Endothelial cell of umbilical vein (primary cell): ENCODE results near the gene PRKAB1. TPM values are rescaled to one million over a fixed set of nuclear protein-coding genes. Genes with fewer than 3 reads are reported as not detected.

Source experiments
- BruUV-seq: library from RNA; stranded (reverse); fragments of 400-500 nt; replicated peaks from 2 replicates; lab custom pipeline; 2021; lab: Mats Ljungman, UMichigan
- CTCF ChIA-PET: fragments of 300-600, 350-600 bp; sonication (Branson Sonifier 250); formaldehyde crosslinking; loops from one replicate; lab custom pipeline; 2021; ENCODE audit warnings: antibody characterized with exemption, inconsistent platforms; lab: Charles Lee
- POLR2A ChIA-PET: fragments of 300-600, 350-600 bp; sonication (Branson Sonifier 250); formaldehyde crosslinking; loops from one replicate; lab custom pipeline; 2021; ENCODE audit warnings: antibody characterized with exemption, inconsistent platforms; lab: Charles Lee
- DNase-seq: peaks from one replicate; pipeline ENCODE4 v3.0.0-alpha.2; 2011; ENCODE audit warnings: low read depth, low spot score
- FAIRE-seq: peaks from 2 replicates; lab custom pipeline; 2011; peaks lifted over from hg19 to GRCh38; lab: Jason Lieb, UNC
- H2AFZ ChIP-seq: 2 replicates; pipeline ENCODE4 v1.6.0; 2012; ENCODE audit warnings: low read depth, low read length, control low read depth, inconsistent platforms
- H3K27ac ChIP-seq: 2 replicates; pipeline ENCODE4 v1.5.1; 2011; ENCODE audit warnings: low read depth, mild to moderate bottlenecking, control low read depth, low read length, moderate library complexity; ENCODE audit not compliant: insufficient read depth
- H3K27me3 ChIP-seq, 2 experiments: 2 replicates each; pipeline versions ENCODE4 v1.6.0 to v1.6.1; 2011; ENCODE audit warnings: low read length in 2 of 2, mixed read lengths in 1 of 2; ENCODE audit not compliant: control insufficient read depth in 2 of 2, insufficient read depth in 2 of 2
- H3K36me3 ChIP-seq, 2 experiments: 2 replicates in 1 of 2; 3 replicates in 1 of 2; pipeline ENCODE4 v1.5.1; 2011; ENCODE audit warnings: low read length in 2 of 2, mild to moderate bottlenecking in 1 of 2, moderate library complexity in 1 of 2; ENCODE audit not compliant: control insufficient read depth in 2 of 2, insufficient read depth in 2 of 2; ENCODE audit errors: extremely low read depth in 1 of 2
- H3K4me1 ChIP-seq: 3 replicates; pipeline ENCODE4 v1.5.1; 2011; ENCODE audit warnings: mild to moderate bottlenecking, low read length; ENCODE audit not compliant: control insufficient read depth, insufficient read depth; ENCODE audit errors: extremely low read depth
- H3K4me2 ChIP-seq: 2 replicates; pipeline ENCODE4 v1.6.1; 2011; ENCODE audit warnings: low read length, control low read depth, mixed read lengths; ENCODE audit not compliant: insufficient read depth
- H3K4me3 ChIP-seq, 3 experiments: fragments of 200-600 bp in 1 of 3; sonication (generic), shearing (Covaris generic) in 1 of 3; replicated peaks in 1 of 3; 2 replicates each; pipeline ENCODE4 v1.5.1; 2011 to 2016; ENCODE audit warnings: control low read depth in 3 of 3, low read length in 3 of 3, mild to moderate bottlenecking in 2 of 3, inconsistent platforms in 1 of 3, low read depth in 1 of 3, moderate library complexity in 1 of 3; ENCODE audit not compliant: insufficient read depth in 1 of 3
- H3K79me2 ChIP-seq: 2 replicates; pipeline ENCODE4 v1.6.0; 2012; ENCODE audit warnings: low read length, inconsistent platforms; ENCODE audit not compliant: control insufficient read depth, insufficient read depth
- H3K9ac ChIP-seq: replicated peaks from 2 replicates; pipeline ENCODE3; 2011; ENCODE audit warnings: low read length, control low read depth; ENCODE audit not compliant: insufficient read depth; ENCODE audit errors: extremely low read depth
- H3K9me1 ChIP-seq: replicated peaks from 3 replicates; pipeline ENCODE4 v1.6.0; 2011; ENCODE audit warnings: mild to moderate bottlenecking, low read length; ENCODE audit not compliant: control insufficient read depth, insufficient read depth; ENCODE audit errors: extremely low read depth
- H3K9me3 ChIP-seq: replicated peaks from 2 replicates; pipeline ENCODE4 v1.5.1; 2012; ENCODE audit warnings: low read length, inconsistent platforms; ENCODE audit not compliant: control insufficient read depth, insufficient read depth
- H4K20me1 ChIP-seq: replicated peaks from 2 replicates; pipeline ENCODE3; 2011; ENCODE audit warnings: mild to moderate bottlenecking, low read length; ENCODE audit not compliant: control insufficient read depth, insufficient read depth; ENCODE audit errors: extremely low read depth
- EZH2 ChIP-seq: IDR thresholded peaks from 2 replicates; pipeline ENCODE4 v1.6.1; 2012; ENCODE audit warnings: borderline replicate concordance, low read depth, mild to moderate bottlenecking, moderate library complexity, low read length, inconsistent platforms; ENCODE audit not compliant: severe bottlenecking
- FOS ChIP-seq: IDR thresholded peaks from 2 replicates; pipeline ENCODE4 v1.6.1; 2011; ENCODE audit warnings: mild to moderate bottlenecking, low read length, moderate library complexity, borderline replicate concordance; ENCODE audit not compliant: insufficient read depth
- GATA2 ChIP-seq: IDR thresholded peaks from 2 replicates; pipeline ENCODE4 v1.7.0; 2011; ENCODE audit warnings: low read depth, mild to moderate bottlenecking, moderate library complexity, mixed read lengths, low read length; ENCODE audit not compliant: insufficient read length, insufficient read depth
- JUN ChIP-seq: IDR thresholded peaks from 2 replicates; pipeline ENCODE4 v1.6.1; 2011; ENCODE audit warnings: borderline replicate concordance, low read depth; ENCODE audit not compliant: insufficient read length, insufficient read depth
- MYC ChIP-seq: IDR thresholded peaks from one replicate; pipeline ENCODE4 v1.6.1; 2011; ENCODE audit warnings: mild to moderate bottlenecking, low read depth, low read length
- POLR2A ChIP-seq: IDR thresholded peaks from 2 replicates; pipeline ENCODE4 v1.6.1; 2012; ENCODE audit warnings: low read depth, mild to moderate bottlenecking, control low read depth, low read length
- POLR2AphosphoS5 ChIP-seq: IDR thresholded peaks from 2 replicates; pipeline ENCODE4 v1.6.1; 2012; ENCODE audit warnings: low read depth, mild to moderate bottlenecking, control low read depth, low read length, moderate library complexity; ENCODE audit not compliant: insufficient read depth
- dilution Hi-C: fragments of 300-500 bp; cut with MboI; formaldehyde crosslinking; loops from one replicate; pipeline ENCODE4 v1.15.0; 2019; ENCODE audit warnings: low sequenced_read_pairs; ENCODE audit not compliant: extremely low pct_ligation_motif_present
- intact Hi-C: fragments of 100-400 bp; cut with micrococcal nuclease; formaldehyde crosslinking; loops from one replicate; pipeline ENCODE4 v1.10.0; 2022
- polyA plus RNA-seq, 4 experiments: library from polyadenylated mRNA; depleted of rRNA in 3 of 4; stranded (reverse) in 3 of 4; unstranded in 1 of 4; fragments of >200 nt; gene quantifications; 2 replicates each; pipeline versions ENCODE4 v1.2.1 to v1.2.3, GENCODE V29; 2011 to 2012; ENCODE audit warnings: missing spikeins in 1 of 4
- total RNA-seq: library from RNA; stranded (reverse); gene quantifications from 2 replicates; pipeline ENCODE4 v1.2.3, GENCODE V29; 2021
- TF ChIP-seq, protein P1 (sequence below): IDR thresholded peaks from 2 replicates; pipeline ENCODE4 v1.6.1; 2011; ENCODE audit not compliant: insufficient read depth, insufficient read length
- TF ChIP-seq, protein P2 (sequence below), 2 donors: IDR thresholded peaks; 1 replicate in 1 of 2; 2 replicates in 1 of 2; pipeline ENCODE4 v1.5.1; 2011; ENCODE audit warnings: low read length in 2 of 2, mild to moderate bottlenecking in 2 of 2, moderate library complexity in 2 of 2, control low read depth in 1 of 2, inconsistent platforms in 1 of 2, low read depth in 1 of 2; ENCODE audit not compliant: insufficient read depth in 1 of 2; ENCODE audit errors: extremely low read depth in 1 of 2

The PRKAB1 gene
- total and polyA plus RNA-seq, 2 donors (not counting 3 experiments of a cell fraction or from before 2014, with no cell fraction given): 23.1 to 27.0 TPM

DNA sequence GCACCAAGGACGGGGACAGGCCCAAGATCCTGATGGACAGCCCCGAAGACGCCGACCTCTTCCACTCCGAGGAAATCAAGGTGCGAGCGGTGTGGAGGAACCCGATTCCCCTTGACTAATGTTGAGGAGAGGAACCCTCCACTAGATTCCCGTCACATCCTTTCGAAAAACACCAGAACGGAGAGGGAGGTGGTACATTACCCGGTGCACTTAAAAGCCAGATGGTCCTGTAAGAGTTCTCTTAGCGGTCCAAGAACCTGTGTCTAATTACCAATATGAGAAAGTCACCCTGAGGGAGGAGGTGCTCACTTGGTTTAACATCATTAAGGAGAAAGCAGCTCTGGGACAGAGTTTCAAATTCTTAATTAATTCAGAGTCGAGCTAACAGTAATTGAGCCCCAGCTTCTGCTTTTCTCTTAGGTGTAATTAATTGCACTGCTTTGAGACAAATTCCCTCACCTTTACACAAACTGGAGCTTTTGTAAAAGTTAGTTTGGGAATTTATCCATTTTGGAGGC lies 450 bp downstream of the PRKAB1 start:
- Histone ChIP-seq H3K9me3 (no peaks in the 10 kb centered on the region), H4K20me1 (no peaks in the 10 kb centered on the region), H2AFZ (peak overlapping the region; percentile 87), H3K9ac (peak overlapping the region; percentile 79), H3K27me3 (no peaks in the 10 kb centered on the region), H3K79me2 (peaks cover 4% of the 10 kb centered on the region), H3K4me3 (peak overlapping the region; percentile 66 to 82 (median 69)), H3K9me1 (no peaks in the 10 kb centered on the region), H3K36me3 (no peaks in the 10 kb centered on the region), H3K4me2 (peak overlapping the region; percentile 91), H3K4me1 (peaks cover 31% of the 10 kb centered on the region), H3K27ac (peak overlapping the region; percentile 32)
- POLR2A ChIA-PET: no interaction called here
- intact Hi-C loops (loop anchor here (10.0 kb wide), 1 partner anchor 1264 kb away; no protein-coding TSS in a partner anchor), dilution Hi-C loops (no loop called here)
- BruUV-seq: no TSS peak
- DNase-seq: no peak
- TF ChIP-seq POLR2AphosphoS5 (no peak), MYC (no peak), FOS (no peak), POLR2A (no peak), GATA2 (no peak)
- CTCF ChIA-PET: interaction anchor here (1.0 to 2.2 kb wide), 8 partner anchors 13 to 123 kb away, joined by 3 to 40 read pairs (median 6); no protein-coding TSS in a partner anchor
- FAIRE-seq: no peak

DNA sequence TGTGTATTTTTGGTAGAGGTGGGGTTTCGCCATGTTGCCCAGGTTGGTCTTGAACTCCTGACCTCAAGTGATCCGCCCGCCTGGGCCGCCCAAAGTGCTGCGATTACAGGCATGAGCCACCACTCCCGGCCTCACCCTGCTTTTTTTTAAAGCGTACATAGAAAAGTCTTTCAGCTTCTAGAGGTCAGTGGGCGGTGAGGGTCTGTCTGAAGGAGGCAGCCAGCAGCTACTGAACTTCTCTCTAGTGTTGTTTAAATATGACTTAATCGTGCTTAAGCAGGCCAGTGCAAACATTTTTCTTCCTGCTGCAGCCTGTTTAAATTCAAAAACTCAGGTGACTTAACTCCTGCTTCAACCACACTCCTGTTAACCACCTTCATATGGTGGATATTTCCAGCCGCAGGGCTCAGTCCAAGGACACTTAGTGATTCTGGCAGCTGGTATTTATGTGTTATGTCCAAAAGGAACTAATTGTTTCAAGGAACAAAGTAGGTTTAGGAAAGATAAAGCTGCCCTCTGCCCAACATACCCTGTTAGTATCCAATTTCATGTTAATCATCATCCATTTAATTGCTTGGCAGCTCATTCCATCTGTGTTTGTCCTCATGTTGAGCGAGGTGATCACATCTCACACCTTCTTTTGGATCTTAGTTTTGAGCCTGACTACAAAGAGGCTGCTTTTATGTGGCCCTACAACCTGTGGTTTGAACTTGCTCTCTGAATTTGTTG lies 2.0 kb downstream of the PRKAB1 start:
- Histone ChIP-seq H3K9me1 (no peaks in the 10 kb centered on the region), H3K36me3 (no peaks in the 10 kb centered on the region), H3K9ac (no peak overlapping the region), H3K27ac (no peak overlapping the region), H3K4me2 (no peak overlapping the region), H3K4me3 (no peak overlapping the region), H4K20me1 (no peaks in the 10 kb centered on the region), H3K27me3 (no peaks in the 10 kb centered on the region), H2AFZ (no peak overlapping the region), H3K79me2 (peaks cover 4% of the 10 kb centered on the region), H3K4me1 (peaks cover 46% of the 10 kb centered on the region), H3K9me3 (no peaks in the 10 kb centered on the region)
- DNase-seq (peak; percentile 63), FAIRE-seq (no peak)
- dilution Hi-C loops (no loop called here), intact Hi-C loops (loop anchor here (10.0 kb wide), 1 partner anchor 1265 kb away; no protein-coding TSS in a partner anchor)
- ChIA-PET POLR2A (no interaction called here), CTCF (interaction anchor here (1.1 to 1.4 kb wide), 3 partner anchors 11 to 111 kb away, joined by 4 to 8 read pairs (median 4); no protein-coding TSS in a partner anchor)
- TF ChIP-seq, protein P1, sequence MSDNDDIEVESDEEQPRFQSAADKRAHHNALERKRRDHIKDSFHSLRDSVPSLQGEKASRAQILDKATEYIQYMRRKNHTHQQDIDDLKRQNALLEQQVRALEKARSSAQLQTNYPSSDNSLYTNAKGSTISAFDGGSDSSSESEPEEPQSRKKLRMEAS: no peak
- TF ChIP-seq MYC (no peak), POLR2A (no peak), POLR2AphosphoS5 (no peak), EZH2 (no peak), FOS (no peak), GATA2 (no peak), JUN (no peak)
- TF ChIP-seq, protein P2, sequence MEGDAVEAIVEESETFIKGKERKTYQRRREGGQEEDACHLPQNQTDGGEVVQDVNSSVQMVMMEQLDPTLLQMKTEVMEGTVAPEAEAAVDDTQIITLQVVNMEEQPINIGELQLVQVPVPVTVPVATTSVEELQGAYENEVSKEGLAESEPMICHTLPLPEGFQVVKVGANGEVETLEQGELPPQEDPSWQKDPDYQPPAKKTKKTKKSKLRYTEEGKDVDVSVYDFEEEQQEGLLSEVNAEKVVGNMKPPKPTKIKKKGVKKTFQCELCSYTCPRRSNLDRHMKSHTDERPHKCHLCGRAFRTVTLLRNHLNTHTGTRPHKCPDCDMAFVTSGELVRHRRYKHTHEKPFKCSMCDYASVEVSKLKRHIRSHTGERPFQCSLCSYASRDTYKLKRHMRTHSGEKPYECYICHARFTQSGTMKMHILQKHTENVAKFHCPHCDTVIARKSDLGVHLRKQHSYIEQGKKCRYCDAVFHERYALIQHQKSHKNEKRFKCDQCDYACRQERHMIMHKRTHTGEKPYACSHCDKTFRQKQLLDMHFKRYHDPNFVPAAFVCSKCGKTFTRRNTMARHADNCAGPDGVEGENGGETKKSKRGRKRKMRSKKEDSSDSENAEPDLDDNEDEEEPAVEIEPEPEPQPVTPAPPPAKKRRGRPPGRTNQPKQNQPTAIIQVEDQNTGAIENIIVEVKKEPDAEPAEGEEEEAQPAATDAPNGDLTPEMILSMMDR (IDR thresholded peaks at IDR 0.05; ENCODE audit: extremely low read depth in 1 of 2, insufficient read depth in 1 of 2, low read depth in 1 of 2, low read length in 2 of 2): no peak
- no TSS peak for BruUV-seq
